ENCODE results near the gene ZNF580. TPM values are rescaled to one million over a fixed set of nuclear protein-coding genes. Genes with fewer than 3 reads are reported as not detected.

Gene ZNF580
- total and polyA plus RNA-seq, 3 donors from 2014 or later: 21.7 to 38.0 (median 37.6) TPM

DNA sequence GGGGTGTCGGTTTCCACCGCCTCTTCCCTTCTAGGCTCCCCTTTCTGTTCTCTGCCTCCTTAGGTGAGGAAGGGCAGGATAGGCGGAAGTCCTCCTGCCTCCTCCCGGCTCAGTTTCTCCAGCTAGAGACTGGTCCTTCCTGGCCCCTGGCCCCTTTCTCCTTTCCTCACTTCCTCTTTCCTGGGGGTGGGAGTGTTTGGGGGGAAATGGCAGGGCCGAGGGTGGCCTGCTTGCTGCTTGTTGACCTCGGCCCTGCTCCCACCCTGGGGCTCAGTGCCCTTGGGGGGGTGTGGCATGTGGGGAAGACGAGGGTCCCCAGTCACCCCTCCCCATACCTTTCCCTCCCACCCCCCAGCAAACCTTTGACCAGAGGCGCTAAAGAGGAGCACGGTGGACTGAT is 19.0 kb downstream of the ZNF580 start:
- intact Hi-C loops (cut with DNase I; ENCODE audit: low total_unique reads): no loop called here
- Histone ChIP-seq H3K27me3 (no peaks in the 10 kb centered on the region), H3K36me3 (ENCODE audit: low read depth, missing control alignments) (no peaks in the 10 kb centered on the region), H3K4me1 (peaks cover 69% of the 10 kb centered on the region), H3K27ac (peak overlapping the region; percentile 66 to 69), H3K9me3 (no peaks in the 10 kb centered on the region), H3K4me3 (no peak overlapping the region)
- no peak for DNase-seq
- 57 to 63% methylated on average over 8 to 9 of the region's 9 CpGs for WGBS, 2 donors
- TF ChIP-seq POLR2A (IDR thresholded peaks at IDR 0.05): no peak
- no peak for TF ChIP-seq CTCF (IDR thresholded peaks at IDR 0.05)

DNA sequence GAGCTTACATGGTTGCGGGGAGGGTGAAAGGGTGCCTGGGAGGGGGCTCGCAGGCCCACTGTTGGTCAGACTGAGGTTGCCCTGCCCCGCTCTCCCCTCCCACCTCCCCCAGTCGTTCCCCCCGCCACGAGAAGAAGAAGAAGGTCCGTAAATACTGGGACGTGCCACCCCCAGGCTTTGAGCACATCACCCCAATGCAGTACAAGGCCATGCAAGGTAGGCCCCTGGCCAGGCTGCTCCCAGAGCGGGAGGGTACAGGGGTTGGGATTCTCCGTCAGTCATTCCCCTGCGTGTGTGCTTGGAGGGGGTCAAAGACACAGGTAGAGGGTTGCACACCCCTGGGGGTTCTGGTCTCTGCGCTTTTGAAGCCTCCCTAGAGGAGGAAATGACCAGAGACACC is 19.6 kb downstream of the ZNF580 start:
- WGBS, 2 donors: 70 to 75% methylated on average over 11 to 12 of the region's 12 CpGs
- Histone ChIP-seq H3K27ac (peak overlapping the region; percentile 1 to 69), H3K4me3 (no peak overlapping the region), H3K9me3 (no peaks in the 10 kb centered on the region), H3K27me3 (no peaks in the 10 kb centered on the region), H3K36me3 (ENCODE audit: low read depth, missing control alignments) (no peaks in the 10 kb centered on the region), H3K4me1 (peaks cover 69% of the 10 kb centered on the region)
- no peak for TF ChIP-seq CTCF (IDR thresholded peaks at IDR 0.05)
- TF ChIP-seq POLR2A (IDR thresholded peaks at IDR 0.05): no peak
- DNase-seq: no peak
- intact Hi-C loops (cut with DNase I; ENCODE audit: low total_unique reads): no loop called here

GRCh38 chr19:55660991-55661390 is 20.2 kb downstream of the ZNF580 start:
- Histone ChIP-seq H3K9me3 (no peaks in the 10 kb centered on the region), H3K27me3 (no peaks in the 10 kb centered on the region), H3K4me1 (peaks cover 67% of the 10 kb centered on the region), H3K4me3 (no peak overlapping the region), H3K36me3 (ENCODE audit: low read depth, missing control alignments) (no peaks in the 10 kb centered on the region), H3K27ac (peak overlapping the region; percentile 1 to 69)
- TF ChIP-seq POLR2A (IDR thresholded peaks at IDR 0.05) (no peak), CTCF (IDR thresholded peaks at IDR 0.05) (no peak)
- 72% methylated on average over 16 of the region's 16 CpGs for WGBS, 2 donors
- DNase-seq: no peak
- intact Hi-C loops (cut with DNase I; ENCODE audit: low total_unique reads): no loop called here

GRCh38 chr19:55661826-55662225 is 21.0 kb downstream of the ZNF580 start:
- TF ChIP-seq POLR2A (IDR thresholded peaks at IDR 0.05) (no peak), CTCF (IDR thresholded peaks at IDR 0.05) (no peak)
- peaks cover 59% of the 10 kb centered on the region for H3K4me1 ChIP-seq
- intact Hi-C loops (cut with DNase I; ENCODE audit: low total_unique reads): no loop called here
- peak; percentile 86 for DNase-seq
- no peaks in the 10 kb centered on the region for H3K27me3 ChIP-seq
- 51 to 61% methylated on average over 7 of the region's 7 CpGs for WGBS, 2 donors
- H3K36me3 ChIP-seq (ENCODE audit: low read depth, missing control alignments): no peaks in the 10 kb centered on the region
- H3K4me3 ChIP-seq: no peak overlapping the region
- no peak overlapping the region for H3K27ac ChIP-seq
- H3K9me3 ChIP-seq: no peaks in the 10 kb centered on the region

GRCh38 chr19:55663846-55664536 is 23.2 kb downstream of the ZNF580 start:
- no peaks in the 10 kb centered on the region for H3K9me3 ChIP-seq
- H3K27me3 ChIP-seq: no peaks in the 10 kb centered on the region
- no peak for DNase-seq
- H3K4me3 ChIP-seq: no peak overlapping the region
- H3K27ac ChIP-seq: no peak overlapping the region
- no peaks in the 10 kb centered on the region for H3K36me3 ChIP-seq (ENCODE audit: low read depth, missing control alignments)
- 80 to 83% methylated on average over 10 to 20 of the region's 20 CpGs for WGBS, 2 donors
- no peak for TF ChIP-seq POLR2A (IDR thresholded peaks at IDR 0.05)
- TF ChIP-seq CTCF (IDR thresholded peaks at IDR 0.05): no peak
- intact Hi-C loops (cut with DNase I; ENCODE audit: low total_unique reads): no loop called here
- peaks cover 42% of the 10 kb centered on the region for H3K4me1 ChIP-seq
